AG04450 (cell line): ENCODE results near the gene HAPSTR1. TPM values are rescaled to one million over a fixed set of nuclear protein-coding genes. Genes with fewer than 3 reads are reported as not detected.

Source experiments
- CTCF ChIA-PET: fragments of 300-600, 350-600 bp; formaldehyde crosslinking; extraction: SDS; loops from one replicate; lab custom pipeline; 2022; ENCODE audit warnings: antibody characterized with exemption, inconsistent platforms; lab: Charles Lee
- POLR2A ChIA-PET: fragments of 350-600 bp; formaldehyde crosslinking; extraction: SDS; loops from one replicate; lab custom pipeline; 2021; ENCODE audit warnings: antibody characterized with exemption, inconsistent platforms; lab: Yijun Ruan, JAX
- DNase-seq: peaks from one replicate; pipeline ENCODE4 v3.0.0-alpha.2; 2011; ENCODE audit warnings: low read depth, low spot score
- H3K27ac ChIP-seq: one replicate; pipeline ENCODE4 v1.5.1; 2012; ENCODE audit warnings: low read depth, low read length, control low read depth
- H3K27me3 ChIP-seq: one replicate; pipeline ENCODE4 v1.6.0; 2012; ENCODE audit warnings: low read length; ENCODE audit not compliant: control insufficient read depth, insufficient read depth
- H3K4me3 ChIP-seq: 2 replicates; pipeline ENCODE4 v1.5.1; 2011; ENCODE audit warnings: mild to moderate bottlenecking, low read depth, low read length, control low read depth
- H3K9me3 ChIP-seq: 2 replicates; pipeline ENCODE4 v1.5.1; 2012; ENCODE audit warnings: low read length; ENCODE audit not compliant: control insufficient read depth, insufficient read depth
- polyA plus RNA-seq: library from polyadenylated mRNA; depleted of rRNA; stranded (reverse); fragments of >200 nt; gene quantifications from 2 replicates; pipeline ENCODE4 v1.2.3, GENCODE V29; 2011
- TF ChIP-seq, protein P1 (sequence below): IDR thresholded peaks from 2 replicates; pipeline ENCODE4 v1.5.1; 2011; ENCODE audit warnings: low read depth, low read length, control low read depth, inconsistent platforms

The HAPSTR1 gene
- polyA plus RNA-seq, 1 experiment = 40.3 TPM

DNA sequence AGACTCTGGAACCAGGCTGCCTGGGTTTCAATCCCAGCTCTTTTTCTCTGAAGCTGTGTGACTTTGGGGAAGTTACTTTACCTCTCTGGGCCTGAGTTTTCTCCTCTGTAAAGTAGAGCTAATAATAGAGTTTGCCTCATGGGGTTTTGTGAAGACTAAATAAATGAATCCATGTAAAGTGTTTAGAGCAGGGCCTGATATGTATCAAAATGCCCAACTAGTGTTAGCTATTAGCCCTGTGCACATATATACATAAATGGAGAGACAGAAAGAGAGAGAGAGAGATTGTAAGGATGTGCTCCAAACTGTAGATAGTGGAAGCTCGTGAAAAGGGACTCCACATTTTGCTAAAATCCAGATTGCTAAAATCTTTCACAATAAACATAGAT lies 44.8 kb upstream of the HAPSTR1 start:
- POLR2A ChIA-PET = interaction anchor here (0.6 to 2.0 kb wide), 4 partner anchors 32 to 47 kb away, joined by 3 to 36 read pairs (median 16); partner anchors contain the start of gene HAPSTR1
- no peak for DNase-seq
- no peaks in the 10 kb centered on the region for H3K27me3 ChIP-seq
- CTCF ChIA-PET = interaction anchor here (0.6 to 2.2 kb wide), 6 partner anchors 13 to 110 kb away, joined by 3 to 9 read pairs (median 3); no protein-coding TSS in a partner anchor
- TF ChIP-seq, protein P1, sequence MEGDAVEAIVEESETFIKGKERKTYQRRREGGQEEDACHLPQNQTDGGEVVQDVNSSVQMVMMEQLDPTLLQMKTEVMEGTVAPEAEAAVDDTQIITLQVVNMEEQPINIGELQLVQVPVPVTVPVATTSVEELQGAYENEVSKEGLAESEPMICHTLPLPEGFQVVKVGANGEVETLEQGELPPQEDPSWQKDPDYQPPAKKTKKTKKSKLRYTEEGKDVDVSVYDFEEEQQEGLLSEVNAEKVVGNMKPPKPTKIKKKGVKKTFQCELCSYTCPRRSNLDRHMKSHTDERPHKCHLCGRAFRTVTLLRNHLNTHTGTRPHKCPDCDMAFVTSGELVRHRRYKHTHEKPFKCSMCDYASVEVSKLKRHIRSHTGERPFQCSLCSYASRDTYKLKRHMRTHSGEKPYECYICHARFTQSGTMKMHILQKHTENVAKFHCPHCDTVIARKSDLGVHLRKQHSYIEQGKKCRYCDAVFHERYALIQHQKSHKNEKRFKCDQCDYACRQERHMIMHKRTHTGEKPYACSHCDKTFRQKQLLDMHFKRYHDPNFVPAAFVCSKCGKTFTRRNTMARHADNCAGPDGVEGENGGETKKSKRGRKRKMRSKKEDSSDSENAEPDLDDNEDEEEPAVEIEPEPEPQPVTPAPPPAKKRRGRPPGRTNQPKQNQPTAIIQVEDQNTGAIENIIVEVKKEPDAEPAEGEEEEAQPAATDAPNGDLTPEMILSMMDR = no peak
- H3K4me3 ChIP-seq = no peak overlapping the region
- H3K27ac ChIP-seq = no peak overlapping the region
- no peaks in the 10 kb centered on the region for H3K9me3 ChIP-seq

DNA sequence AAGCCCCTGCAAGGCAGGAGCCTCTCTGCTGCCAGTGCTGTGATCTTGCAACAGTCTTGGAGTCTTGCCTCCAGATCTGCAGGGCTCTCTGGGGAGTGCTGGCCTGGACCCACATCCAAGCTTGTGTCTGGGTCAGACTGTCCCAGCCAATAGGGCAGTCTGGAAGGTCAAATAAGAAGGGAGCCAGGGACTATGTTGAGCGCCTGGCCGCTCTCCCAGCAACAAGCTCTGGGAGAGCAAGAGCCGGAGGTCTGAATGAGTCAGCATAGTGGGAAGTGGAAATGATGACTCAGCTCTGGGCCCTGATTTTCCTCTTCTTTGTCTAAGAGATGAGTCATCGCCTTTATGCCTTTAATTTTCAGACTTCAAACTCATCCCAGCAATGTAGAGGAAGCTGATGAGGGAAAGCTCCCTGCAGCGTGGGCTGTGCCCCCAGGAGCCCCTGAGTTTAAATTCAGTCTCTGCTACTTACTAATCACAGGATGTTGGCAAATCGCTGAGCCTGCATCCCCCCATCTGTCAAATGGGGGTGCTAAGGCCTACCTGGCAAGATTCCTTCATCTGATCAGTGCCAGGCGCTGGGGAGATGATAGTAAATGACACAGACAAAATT lies 43.6 kb upstream of the HAPSTR1 start:
- POLR2A ChIA-PET = interaction anchor here (0.6 to 2.7 kb wide), 10 partner anchors 14 to 182 kb away, joined by 3 to 36 read pairs (median 6); partner anchors contain the start of genes CARHSP1 and HAPSTR1
- DNase-seq = peak; percentile 98
- Histone ChIP-seq H3K27me3 (no peaks in the 10 kb centered on the region), H3K9me3 (no peaks in the 10 kb centered on the region), H3K4me3 (no peak overlapping the region), H3K27ac (peak overlapping the region; percentile 99)
- CTCF ChIA-PET = interaction anchor here (0.6 to 3.8 kb wide), 5 partner anchors 14 to 111 kb away, joined by 3 to 16 read pairs (median 3); no protein-coding TSS in a partner anchor
- TF ChIP-seq, protein P1 = no peak

GRCh38 chr16:9048302-9048700 lies 43.1 kb upstream of the HAPSTR1 start:
- Histone ChIP-seq H3K4me3 (no peak overlapping the region), H3K9me3 (no peaks in the 10 kb centered on the region), H3K27me3 (no peaks in the 10 kb centered on the region), H3K27ac (peak overlapping the region; percentile 99)
- POLR2A ChIA-PET = interaction anchor here (0.6 to 2.7 kb wide), 9 partner anchors 13 to 182 kb away, joined by 3 to 36 read pairs (median 7); partner anchors contain the start of genes CARHSP1 and HAPSTR1
- CTCF ChIA-PET = interaction anchor here (2.2 to 3.8 kb wide), 2 partner anchors 15 to 39 kb away, joined by 9 to 16 read pairs; no protein-coding TSS in a partner anchor
- DNase-seq = no peak
- TF ChIP-seq, protein P1 = no peak

GRCh38 chr16:9049241-9049640 lies 42.2 kb upstream of the HAPSTR1 start:
- H3K27me3 ChIP-seq = no peaks in the 10 kb centered on the region
- no peaks in the 10 kb centered on the region for H3K9me3 ChIP-seq
- ChIA-PET CTCF (interaction anchor here (0.9 to 3.8 kb wide), 2 partner anchors 16 to 43 kb away, joined by 3 to 16 read pairs; partner anchors contain the start of gene HAPSTR1), POLR2A (interaction anchor here (2.7 kb wide), 1 partner anchor 24 kb away, joined by 16 read pairs; no protein-coding TSS in a partner anchor)
- H3K27ac ChIP-seq = peak overlapping the region; percentile 87
- no peak overlapping the region for H3K4me3 ChIP-seq
- peak; percentile 80 for DNase-seq
- TF ChIP-seq, protein P1 = no peak
